GM11168 (cell line): ENCODE measurements around the gene MAP4K5.

Experiments used
- in situ Hi-C: fragments of 300-500 bp; cut with MboI; formaldehyde crosslinking; loops from one replicate; pipeline ENCODE4 v1.12.0; 2022; ENCODE audit warnings: low sequenced_read_pairs; ENCODE audit not compliant: unreplicated experiment

Gene MAP4K5

DNA sequence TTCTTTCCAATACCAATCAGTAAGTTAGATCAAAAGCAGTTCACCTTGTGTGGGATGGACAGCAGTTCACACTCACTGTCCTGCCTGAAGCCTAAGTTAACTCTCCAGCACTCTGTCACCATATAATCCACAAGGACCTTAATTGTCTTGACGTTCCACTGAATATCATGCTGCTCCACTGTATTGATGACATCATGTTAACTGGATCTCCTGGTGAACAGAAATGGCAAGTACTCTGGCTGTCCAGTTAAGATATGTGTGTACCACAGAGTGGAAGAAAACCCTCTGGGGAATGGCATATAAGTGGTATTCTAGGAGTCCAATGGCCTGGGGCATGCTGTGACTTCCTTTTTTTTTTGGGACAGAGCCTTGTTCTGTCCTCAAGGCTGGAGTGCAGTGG is 151.9 kb downstream of the MAP4K5 start:
- in situ Hi-C loops: no loop called here

DNA sequence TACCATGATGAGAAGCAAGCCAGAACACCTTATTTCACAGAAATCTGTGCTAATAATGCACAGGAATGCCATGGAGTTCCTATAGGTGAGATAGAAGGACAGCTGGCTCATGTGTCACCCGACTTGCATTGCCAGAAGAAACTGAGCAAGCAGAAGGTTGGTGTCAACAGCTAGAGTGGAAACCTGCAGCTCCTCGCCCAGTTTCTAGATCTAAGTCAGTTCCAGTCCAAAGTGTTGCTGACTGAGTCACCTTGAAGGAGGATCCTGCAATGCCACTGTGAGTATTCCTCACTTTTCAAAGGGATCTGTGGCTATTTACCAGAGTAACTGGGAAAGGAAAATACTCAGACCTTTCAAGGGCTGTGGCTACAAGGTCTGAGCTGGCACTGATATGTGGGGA is 152.8 kb downstream of the MAP4K5 start:
- in situ Hi-C loops: no loop called here

GRCh38 chr14:50377550-50378085 is 154.8 kb downstream of the MAP4K5 start:
- in situ Hi-C loops: no loop called here

GRCh38 chr14:50375760-50376159 is 156.6 kb downstream of the MAP4K5 start:
- in situ Hi-C loops: no loop called here

DNA sequence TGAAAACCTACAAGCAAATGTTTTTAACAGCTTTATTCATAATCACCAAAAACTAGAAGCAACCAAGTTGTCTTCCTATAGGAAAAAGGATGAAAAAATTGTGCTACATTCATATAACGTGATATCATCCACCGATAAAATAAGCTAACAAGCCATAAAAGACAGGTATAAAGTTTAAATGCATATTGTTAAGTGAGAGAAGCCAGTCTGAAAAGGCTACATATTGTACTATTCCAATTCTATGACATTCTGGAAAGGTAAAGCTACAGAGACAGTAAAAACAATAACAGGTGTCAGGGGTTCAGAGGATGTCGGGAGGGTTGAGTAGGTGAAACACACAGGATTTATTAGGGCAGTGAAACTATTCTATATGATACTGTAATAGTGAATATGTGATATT is 158.4 kb downstream of the MAP4K5 start:
- in situ Hi-C loops: no loop called here

DNA sequence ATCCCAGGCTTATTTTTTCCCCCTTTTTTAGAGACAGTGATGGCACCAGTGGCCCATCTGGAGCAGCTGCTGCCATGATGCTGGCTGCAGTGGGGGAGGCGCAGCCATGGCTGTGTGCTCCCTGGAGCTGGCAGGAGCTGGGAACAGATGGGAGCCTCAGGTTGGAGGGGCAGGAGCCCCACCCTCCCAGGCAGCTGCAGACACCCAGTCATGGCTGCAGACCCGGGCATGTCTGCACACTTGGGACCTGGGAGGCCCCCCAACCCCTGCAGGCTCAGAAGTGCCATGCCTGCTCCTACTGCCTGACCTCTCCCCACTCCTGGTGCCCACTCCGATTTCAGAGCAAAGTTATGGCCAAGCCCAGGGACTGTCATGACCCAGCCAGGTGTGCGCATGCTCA is 160.8 kb downstream of the MAP4K5 start:
- in situ Hi-C loops: no loop called here
